GM19351 (cell line): ENCODE results near the gene PDF.
"Not testable (repeated sequence)": the region's sequence is repeated elsewhere in the genome, so short reads cannot be mapped to it uniquely, and the experiment has no call there.

ENCODE experiments used
- ATAC-seq: cut with Tn5 transposase; IDR thresholded peaks from one replicate; pipeline ENCODE4 v1.9.1; 2021; ENCODE audit warnings: mild to moderate bottlenecking, moderate library complexity; ENCODE audit not compliant: unreplicated experiment

PDF gene

GRCh38 chr16:69318177-69318910, 12.0 kb downstream of the PDF start:
- ATAC-seq, result no peak

GRCh38 chr16:69316595-69317034, 13.8 kb downstream of the PDF start:
- ATAC-seq, result no peak

GRCh38 chr16:69315486-69316311, 14.7 kb downstream of the PDF start:
- no peak for ATAC-seq

GRCh38 chr16:69314534-69314933, 15.9 kb downstream of the PDF start:
- ATAC-seq, result no peak

GRCh38 chr16:69313469-69313868, 16.9 kb downstream of the PDF start:
- ATAC-seq, result no peak

- ATAC-seq, result peak; percentile 44
These were observed 18.6 kb downstream of the PDF start for GRCh38 chr16:69311533-69312387.

- ATAC-seq, result peak; percentile 93
These were observed 19.5 kb downstream of the PDF start, which contains the start of gene VPS4A for GRCh38 chr16:69310653-69311532. Gene VPS4A, plus strand, starts transcription at chr16:69311350. Its CDS starts 162 bp downstream, at chr16:69311512.

- ATAC-seq, result no peak
These were observed 21.1 kb downstream of the PDF start for GRCh38 chr16:69309316-69309715.

GRCh38 chr16:69307856-69308255, 22.5 kb downstream of the PDF start:
- no peak for ATAC-seq

- ATAC-seq, result no peak
These were observed 23.3 kb downstream of the PDF start for GRCh38 chr16:69307091-69307490.

- ATAC-seq, result no peak
These were observed 24.4 kb downstream of the PDF start for GRCh38 chr16:69306031-69306430.

- no peak for ATAC-seq
These were observed 28.1 kb downstream of the PDF start for GRCh38 chr16:69302301-69302700.

- ATAC-seq, result no peak
These were observed 28.5 kb downstream of the PDF start for GRCh38 chr16:69301861-69302260.

- no peak for ATAC-seq
These were observed 29.2 kb downstream of the PDF start for GRCh38 chr16:69301187-69301586.

GRCh38 chr16:69298261-69298660, 32.1 kb downstream of the PDF start:
- ATAC-seq, result no peak

GRCh38 chr16:69296771-69297170, 33.6 kb downstream of the PDF start:
- not testable (repeated sequence) for ATAC-seq

GRCh38 chr16:69294051-69294450, 36.3 kb downstream of the PDF start:
- ATAC-seq, result no peak

- ATAC-seq, result no peak
These were observed 37.0 kb downstream of the PDF start for GRCh38 chr16:69293401-69293800.

GRCh38 chr16:69291657-69292056, 38.7 kb downstream of the PDF start:
- ATAC-seq, result not testable (repeated sequence)
